ENCODE data around the gene EEF1A2. TPM values are rescaled to one million over a fixed set of nuclear protein-coding genes. Genes with fewer than 3 reads are reported as not detected.

The EEF1A2 gene
- total RNA-seq, 4 donors from 2014 or later: 13.3 to 26.8 (median 22.9) TPM

- TF ChIP-seq POLR2A (IDR thresholded peaks at IDR 0.05) (no peak), CTCF (IDR thresholded peaks at IDR 0.05) (no peak)
- no peak for DNase-seq (ENCODE audit: low spot score in 2 of 2)
- intact Hi-C loops (cut with DNase I; ENCODE audit: low total_unique reads): no loop called here
- no peak overlapping the region for H3K4me3 ChIP-seq (ENCODE audit: low read depth, poor library complexity, severe bottlenecking)
- WGBS, 2 donors: 40 to 56% methylated on average over 11 to 12 of the region's 13 CpGs
Measured at GRCh38 chr20:63472862-63473390, 26.0 kb downstream of the EEF1A2 start.

GRCh38 chr20:63471981-63472831, 26.7 kb downstream of the EEF1A2 start, which contains the start of gene KCNQ2:
TSS of gene KCNQ2 (minus strand) at chr20:63472655. CDS start at chr20:63472463, 192 bp downstream.
- no peak within 1 kb of the TSS for H3K4me3 ChIP-seq (ENCODE audit: low read depth, poor library complexity, severe bottlenecking)
- 0 to 2% methylated on average over 6 to 32 of the region's 111 CpGs for WGBS, 2 donors
- intact Hi-C loops (cut with DNase I; ENCODE audit: low total_unique reads): no loop called here
- no peak for DNase-seq (ENCODE audit: low spot score in 2 of 2)
- no peak for TF ChIP-seq CTCF (IDR thresholded peaks at IDR 0.05)
- TF ChIP-seq POLR2A (IDR thresholded peaks at IDR 0.05): no peak

- no peak overlapping the region for H3K4me3 ChIP-seq (ENCODE audit: low read depth, poor library complexity, severe bottlenecking)
- intact Hi-C loops (cut with DNase I; ENCODE audit: low total_unique reads): no loop called here
- no peak for DNase-seq (ENCODE audit: low spot score in 2 of 2)
- WGBS, 2 donors: 0 to 2% methylated on average over 1 to 10 of the region's 27 CpGs
- no peak for TF ChIP-seq CTCF (IDR thresholded peaks at IDR 0.05)
- TF ChIP-seq POLR2A (IDR thresholded peaks at IDR 0.05): no peak
Measured at GRCh38 chr20:63471717-63471980, 27.2 kb downstream of the EEF1A2 start.

GRCh38 chr20:63471002-63471716, 27.7 kb downstream of the EEF1A2 start:
- intact Hi-C loops (cut with DNase I; ENCODE audit: low total_unique reads): no loop called here
- TF ChIP-seq POLR2A (IDR thresholded peaks at IDR 0.05): no peak
- no peak for TF ChIP-seq CTCF (IDR thresholded peaks at IDR 0.05)
- 10 to 80% methylated on average over 1 to 44 of the region's 46 CpGs for WGBS, 2 donors
- DNase-seq (ENCODE audit: low spot score in 2 of 2): no peak
- no peak overlapping the region for H3K4me3 ChIP-seq (ENCODE audit: low read depth, poor library complexity, severe bottlenecking)

- intact Hi-C loops (cut with DNase I; ENCODE audit: low total_unique reads): no loop called here
- DNase-seq (ENCODE audit: low spot score in 2 of 2): no peak
- WGBS, 2 donors: 40 to 67% methylated on average over 2 to 9 of the region's 10 CpGs
- no peak for TF ChIP-seq CTCF (IDR thresholded peaks at IDR 0.05)
- TF ChIP-seq POLR2A (IDR thresholded peaks at IDR 0.05): no peak
- no peak overlapping the region for H3K4me3 ChIP-seq (ENCODE audit: low read depth, poor library complexity, severe bottlenecking)
Measured at GRCh38 chr20:63470410-63470809, 28.5 kb downstream of the EEF1A2 start.

Data from lower leg skin (tissue), 4 donors.